K562 (cell line): ENCODE measurements around the gene GFI1B. TPM values are rescaled to one million over a fixed set of nuclear protein-coding genes. Genes with fewer than 3 reads are reported as not detected.

Source experiments
- FIP1L1 ChIP-seq: fragments of 200-400 bp; formaldehyde crosslinking; IDR thresholded peaks from 2 replicates; pipeline ENCODE4 v1.6.1; 2018; ENCODE audit warnings: mild to moderate bottlenecking, low read depth, low read length; ENCODE audit not compliant: poor library complexity, severe bottlenecking
- HOXB6 ChIP-seq: fragments of 250-450 bp; sonication (Bioruptor Pico); IDR thresholded peaks from 2 replicates; pipeline ENCODE4 v1.5.1; 2022; ENCODE audit warnings: mild to moderate bottlenecking, borderline replicate concordance
- KLF1 ChIP-seq: fragments of 450-650 bp; IDR thresholded peaks from 2 replicates; pipeline ENCODE4 v1.6.1; 2016; ENCODE audit warnings: missing genetic modification characterization, missing compliant biosample characterization
- NONO ChIP-seq, 2 experiments: fragments of 200-400 bp in 1 of 2; fragments of 450-650 bp in 1 of 2; formaldehyde crosslinking in 1 of 2; IDR thresholded peaks; 2 replicates each; pipeline ENCODE4 v1.6.1; 2017; ENCODE audit warnings: low read depth in 2 of 2, mild to moderate bottlenecking in 2 of 2, moderate library complexity in 2 of 2, low read length in 1 of 2
- TSHZ1 ChIP-seq: fragments of 250-450 bp; sonication (Bioruptor Pico); IDR thresholded peaks from 2 replicates; pipeline ENCODE4 v1.4.0; 2020; ENCODE audit warnings: mild to moderate bottlenecking, moderate library complexity
- ZNF384 ChIP-seq: IDR thresholded peaks from 2 replicates; pipeline ENCODE4 v1.6.1; 2012; ENCODE audit warnings: low read depth, low read length, improper control_type of control experiment
- ZNF77 ChIP-seq: fragments of 250-450 bp; sonication (Bioruptor Pico); IDR thresholded peaks from 2 replicates; pipeline ENCODE4 v1.5.0; 2020
- polyA plus RNA-seq, 8 experiments: library from polyadenylated mRNA; depleted of rRNA in 4 of 8; stranded (reverse) in 5 of 8; unstranded in 3 of 8; fragments of >200 nt; fragmentation: Nextera tagmentation in 2 of 8; fragmentation: Illumina TruSeq in 1 of 8; extraction: Ambion mirVana in 2 of 8; extraction: Trizol in 1 of 8; gene quantifications; 2 replicates each; pipeline versions ENCODE4 v1.2.1 to v1.2.3, GENCODE V29; 2011 to 2014; ENCODE audit warnings: inconsistent platforms in 1 of 8, missing spikeins in 1 of 8
- total RNA-seq, 7 experiments: library from RNA; depleted of rRNA in 6 of 7; stranded (reverse); fragments of >200 nt in 6 of 7; fragmentation: Illumina TruSeq in 2 of 7; extraction: Trizol in 2 of 7; gene quantifications; 2 replicates each; pipeline versions ENCODE4 v1.2.1 to v1.2.3, GENCODE V29; 2011 to 2021; ENCODE audit warnings: low replicate concordance in 1 of 7
- TF ChIP-seq, protein P1 (sequence below): sonication (generic); formaldehyde crosslinking; IDR thresholded peaks from 2 replicates; pipeline ENCODE4 v1.8.0; 2023; ENCODE audit warnings: missing genetic modification reagents, mild to moderate bottlenecking, borderline replicate concordance
- TF ChIP-seq, protein P2 (sequence below): sonication (generic); formaldehyde crosslinking; IDR thresholded peaks from 2 replicates; pipeline ENCODE4 v1.8.0; 2022; ENCODE audit warnings: missing genetic modification reagents, mild to moderate bottlenecking, borderline replicate concordance
- TF ChIP-seq, protein P3 (sequence below): fragments of 150-350 bp; IDR thresholded peaks from 2 replicates; pipeline ENCODE4 v1.6.1; 2014; ENCODE audit warnings: low read depth, mild to moderate bottlenecking, low read length, borderline replicate concordance

GFI1B gene
- total and polyA plus RNA-seq, 9 of the 15 experiments (the other 6 are each of a cell fraction or from before 2014, with no cell fraction given): 8.0 to 75.7 (median 34.5) TPM

- TF ChIP-seq, protein P1, sequence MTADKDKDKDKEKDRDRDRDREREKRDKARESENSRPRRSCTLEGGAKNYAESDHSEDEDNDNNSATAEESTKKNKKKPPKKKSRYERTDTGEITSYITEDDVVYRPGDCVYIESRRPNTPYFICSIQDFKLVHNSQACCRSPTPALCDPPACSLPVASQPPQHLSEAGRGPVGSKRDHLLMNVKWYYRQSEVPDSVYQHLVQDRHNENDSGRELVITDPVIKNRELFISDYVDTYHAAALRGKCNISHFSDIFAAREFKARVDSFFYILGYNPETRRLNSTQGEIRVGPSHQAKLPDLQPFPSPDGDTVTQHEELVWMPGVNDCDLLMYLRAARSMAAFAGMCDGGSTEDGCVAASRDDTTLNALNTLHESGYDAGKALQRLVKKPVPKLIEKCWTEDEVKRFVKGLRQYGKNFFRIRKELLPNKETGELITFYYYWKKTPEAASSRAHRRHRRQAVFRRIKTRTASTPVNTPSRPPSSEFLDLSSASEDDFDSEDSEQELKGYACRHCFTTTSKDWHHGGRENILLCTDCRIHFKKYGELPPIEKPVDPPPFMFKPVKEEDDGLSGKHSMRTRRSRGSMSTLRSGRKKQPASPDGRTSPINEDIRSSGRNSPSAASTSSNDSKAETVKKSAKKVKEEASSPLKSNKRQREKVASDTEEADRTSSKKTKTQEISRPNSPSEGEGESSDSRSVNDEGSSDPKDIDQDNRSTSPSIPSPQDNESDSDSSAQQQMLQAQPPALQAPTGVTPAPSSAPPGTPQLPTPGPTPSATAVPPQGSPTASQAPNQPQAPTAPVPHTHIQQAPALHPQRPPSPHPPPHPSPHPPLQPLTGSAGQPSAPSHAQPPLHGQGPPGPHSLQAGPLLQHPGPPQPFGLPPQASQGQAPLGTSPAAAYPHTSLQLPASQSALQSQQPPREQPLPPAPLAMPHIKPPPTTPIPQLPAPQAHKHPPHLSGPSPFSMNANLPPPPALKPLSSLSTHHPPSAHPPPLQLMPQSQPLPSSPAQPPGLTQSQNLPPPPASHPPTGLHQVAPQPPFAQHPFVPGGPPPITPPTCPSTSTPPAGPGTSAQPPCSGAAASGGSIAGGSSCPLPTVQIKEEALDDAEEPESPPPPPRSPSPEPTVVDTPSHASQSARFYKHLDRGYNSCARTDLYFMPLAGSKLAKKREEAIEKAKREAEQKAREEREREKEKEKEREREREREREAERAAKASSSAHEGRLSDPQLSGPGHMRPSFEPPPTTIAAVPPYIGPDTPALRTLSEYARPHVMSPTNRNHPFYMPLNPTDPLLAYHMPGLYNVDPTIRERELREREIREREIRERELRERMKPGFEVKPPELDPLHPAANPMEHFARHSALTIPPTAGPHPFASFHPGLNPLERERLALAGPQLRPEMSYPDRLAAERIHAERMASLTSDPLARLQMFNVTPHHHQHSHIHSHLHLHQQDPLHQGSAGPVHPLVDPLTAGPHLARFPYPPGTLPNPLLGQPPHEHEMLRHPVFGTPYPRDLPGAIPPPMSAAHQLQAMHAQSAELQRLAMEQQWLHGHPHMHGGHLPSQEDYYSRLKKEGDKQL (CRISPR knock-in tag): no peak
- TF ChIP-seq ZNF384: no peak
- no peak for TF ChIP-seq HOXB6 (CRISPR knock-in tag)
- TF ChIP-seq KLF1 (tag): 0 out of 2 replicates have a peak, but pooled peaks have one; percentile 28
- TF ChIP-seq TSHZ1: no peak
- TF ChIP-seq, protein P2, sequence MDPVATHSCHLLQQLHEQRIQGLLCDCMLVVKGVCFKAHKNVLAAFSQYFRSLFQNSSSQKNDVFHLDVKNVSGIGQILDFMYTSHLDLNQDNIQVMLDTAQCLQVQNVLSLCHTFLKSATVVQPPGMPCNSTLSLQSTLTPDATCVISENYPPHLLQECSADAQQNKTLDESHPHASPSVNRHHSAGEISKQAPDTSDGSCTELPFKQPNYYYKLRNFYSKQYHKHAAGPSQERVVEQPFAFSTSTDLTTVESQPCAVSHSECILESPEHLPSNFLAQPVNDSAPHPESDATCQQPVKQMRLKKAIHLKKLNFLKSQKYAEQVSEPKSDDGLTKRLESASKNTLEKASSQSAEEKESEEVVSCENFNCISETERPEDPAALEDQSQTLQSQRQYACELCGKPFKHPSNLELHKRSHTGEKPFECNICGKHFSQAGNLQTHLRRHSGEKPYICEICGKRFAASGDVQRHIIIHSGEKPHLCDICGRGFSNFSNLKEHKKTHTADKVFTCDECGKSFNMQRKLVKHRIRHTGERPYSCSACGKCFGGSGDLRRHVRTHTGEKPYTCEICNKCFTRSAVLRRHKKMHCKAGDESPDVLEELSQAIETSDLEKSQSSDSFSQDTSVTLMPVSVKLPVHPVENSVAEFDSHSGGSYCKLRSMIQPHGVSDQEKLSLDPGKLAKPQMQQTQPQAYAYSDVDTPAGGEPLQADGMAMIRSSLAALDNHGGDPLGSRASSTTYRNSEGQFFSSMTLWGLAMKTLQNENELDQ (CRISPR knock-in tag): no peak
- TF ChIP-seq ZNF77: no peak
- TF ChIP-seq NONO (IDR thresholded peaks at IDR 0.05; ENCODE audit: low read depth in 2 of 2, low read length in 1 of 2): peak in 1 of 2 experiments; percentile 54; a peak in 1 of 4 replicates
- peak; percentile 76 for TF ChIP-seq FIP1L1
- TF ChIP-seq, protein P3, sequence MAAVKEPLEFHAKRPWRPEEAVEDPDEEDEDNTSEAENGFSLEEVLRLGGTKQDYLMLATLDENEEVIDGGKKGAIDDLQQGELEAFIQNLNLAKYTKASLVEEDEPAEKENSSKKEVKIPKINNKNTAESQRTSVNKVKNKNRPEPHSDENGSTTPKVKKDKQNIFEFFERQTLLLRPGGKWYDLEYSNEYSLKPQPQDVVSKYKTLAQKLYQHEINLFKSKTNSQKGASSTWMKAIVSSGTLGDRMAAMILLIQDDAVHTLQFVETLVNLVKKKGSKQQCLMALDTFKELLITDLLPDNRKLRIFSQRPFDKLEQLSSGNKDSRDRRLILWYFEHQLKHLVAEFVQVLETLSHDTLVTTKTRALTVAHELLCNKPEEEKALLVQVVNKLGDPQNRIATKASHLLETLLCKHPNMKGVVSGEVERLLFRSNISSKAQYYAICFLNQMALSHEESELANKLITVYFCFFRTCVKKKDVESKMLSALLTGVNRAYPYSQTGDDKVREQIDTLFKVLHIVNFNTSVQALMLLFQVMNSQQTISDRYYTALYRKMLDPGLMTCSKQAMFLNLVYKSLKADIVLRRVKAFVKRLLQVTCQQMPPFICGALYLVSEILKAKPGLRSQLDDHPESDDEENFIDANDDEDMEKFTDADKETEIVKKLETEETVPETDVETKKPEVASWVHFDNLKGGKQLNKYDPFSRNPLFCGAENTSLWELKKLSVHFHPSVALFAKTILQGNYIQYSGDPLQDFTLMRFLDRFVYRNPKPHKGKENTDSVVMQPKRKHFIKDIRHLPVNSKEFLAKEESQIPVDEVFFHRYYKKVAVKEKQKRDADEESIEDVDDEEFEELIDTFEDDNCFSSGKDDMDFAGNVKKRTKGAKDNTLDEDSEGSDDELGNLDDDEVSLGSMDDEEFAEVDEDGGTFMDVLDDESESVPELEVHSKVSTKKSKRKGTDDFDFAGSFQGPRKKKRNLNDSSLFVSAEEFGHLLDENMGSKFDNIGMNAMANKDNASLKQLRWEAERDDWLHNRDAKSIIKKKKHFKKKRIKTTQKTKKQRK: peak; percentile 93
Measured at GRCh38 chr9:133030317-133031129, 52.0 kb downstream of the GFI1B start, which contains the start of gene GTF3C5 (continued).
